CD4-positive, alpha-beta T cell (primary cell): ENCODE results near the gene CERK. TPM values are rescaled to one million over a fixed set of nuclear protein-coding genes. Genes with fewer than 3 reads are reported as not detected.
A peak's percentile ranks its signal among the peaks of the same experiment; 100 is the strongest.

Experiments used
- ATAC-seq: fragments of 200-7000 bp; cut with Tn5 transposase; one replicate; pipeline ENCODE4 v1.10.0; 2022; ENCODE audit warnings: mild to moderate bottlenecking; ENCODE audit not compliant: poor library complexity
- CTCF ChIA-PET: fragments of 350-600 bp; sonication (Branson Sonifier 250); formaldehyde crosslinking; loops from one replicate; lab custom pipeline; 2021; ENCODE audit warnings: antibody characterized with exemption, inconsistent platforms; lab: Charles Lee
- POLR2A ChIA-PET: fragments of 350-600 bp; sonication (Branson Sonifier 250); formaldehyde crosslinking; loops from one replicate; lab custom pipeline; 2021; ENCODE audit warnings: antibody characterized with exemption, inconsistent platforms; lab: Charles Lee
- DNase-seq, 14 experiments: peaks; one replicate each; pipeline ENCODE4 v3.0.0-alpha.2; 2013 to 2020; ENCODE audit warnings: mixed read lengths in 2 of 14
- H3K27ac ChIP-seq, 2 donors: one replicate each; pipeline versions ENCODE4 v1.5.1 to v1.7.0; 2013; ENCODE audit warnings: low read length in 2 of 2, low read depth in 1 of 2, mild to moderate bottlenecking in 1 of 2
- H3K27me3 ChIP-seq, 2 experiments: 1 replicate in 1 of 2; 2 replicates in 1 of 2; pipeline versions ENCODE4 v1.6.1 to v1.7.0; 2013; ENCODE audit warnings: low read length in 2 of 2, control low read depth in 1 of 2, mild to moderate bottlenecking in 1 of 2, moderate library complexity in 1 of 2; ENCODE audit not compliant: insufficient read depth in 2 of 2, control insufficient read depth in 1 of 2
- H3K36me3 ChIP-seq: one replicate; pipeline ENCODE4 v1.6.1; 2013; ENCODE audit warnings: low read length, control low read depth; ENCODE audit not compliant: insufficient read depth
- H3K4me1 ChIP-seq: one replicate; pipeline ENCODE4 v1.6.1; 2013; ENCODE audit warnings: low read length, control low read depth; ENCODE audit not compliant: insufficient read depth
- H3K4me3 ChIP-seq: one replicate; pipeline ENCODE4 v1.5.1; 2013; ENCODE audit warnings: mild to moderate bottlenecking, low read length, moderate library complexity
- H3K9me3 ChIP-seq, 2 experiments: 1 replicate in 1 of 2; 2 replicates in 1 of 2; pipeline versions ENCODE4 v1.6.1 to v1.7.0; 2013; ENCODE audit warnings: low read length in 2 of 2, mild to moderate bottlenecking in 2 of 2, control low read depth in 1 of 2, moderate library complexity in 1 of 2; ENCODE audit not compliant: control insufficient read depth in 1 of 2, insufficient read depth in 1 of 2
- H3K27ac Mint-ChIP-seq: one replicate; pipeline ENCODE4 v1.8.0; 2020; ENCODE audit warnings: mixed read lengths
- H3K27me3 Mint-ChIP-seq: one replicate; pipeline ENCODE4 v1.8.0; 2021; ENCODE audit warnings: mixed read lengths
- H3K36me3 Mint-ChIP-seq: one replicate; pipeline ENCODE4 v1.8.0; 2021; ENCODE audit warnings: low read depth, mixed read lengths
- H3K4me1 Mint-ChIP-seq: one replicate; pipeline ENCODE4 v1.8.0; 2021; ENCODE audit warnings: low read depth, mixed read lengths
- H3K4me3 Mint-ChIP-seq: one replicate; pipeline ENCODE4 v1.8.0; 2020; ENCODE audit warnings: mild to moderate bottlenecking, mixed read lengths
- H3K9me3 Mint-ChIP-seq: one replicate; pipeline ENCODE4 v1.8.0; 2020; ENCODE audit warnings: mixed read lengths
- CTCF ChIP-seq: fragments of 200-600 bp; IDR thresholded peaks from one replicate; pipeline ENCODE4 v1.8.0; 2022; ENCODE audit warnings: antibody characterized with exemption, mild to moderate bottlenecking
- intact Hi-C, 2 experiments: fragments of 100-400 bp; cut with DNase I in 1 of 2; cut with micrococcal nuclease in 1 of 2; formaldehyde crosslinking; loops; one replicate each; pipeline versions ENCODE4 v1.15.1 to v1.9.0; 2023 to 2025; cut with DNase I, micrococcal nuclease
- total RNA-seq, 174 experiments: library from RNA in 2 of 174; stranded (reverse) in 2 of 174; gene quantifications; one replicate each; pipeline ENCODE4 v1.2.3 and lab custom pipeline; 2021 to 2026

CERK gene
- total RNA-seq, 2 experiments from 2014 or later = 84.6 to 88.5 TPM

- H3K4me1 ChIP-seq = peaks cover 35% of the 10 kb centered on the region
- no peak overlapping the region for H3K4me3 Mint-ChIP-seq
- H3K27me3 Mint-ChIP-seq = no peaks in the 10 kb centered on the region
- no peaks in the 10 kb centered on the region for H3K9me3 ChIP-seq
- H3K27ac Mint-ChIP-seq = peak overlapping the region; percentile 49
- H3K4me1 Mint-ChIP-seq = peaks cover 16% of the 10 kb centered on the region
- ATAC-seq = no peak
- H3K36me3 Mint-ChIP-seq = peaks cover 7% of the 10 kb centered on the region
- H3K36me3 ChIP-seq = peaks cover 7% of the 10 kb centered on the region
- no peaks in the 10 kb centered on the region for H3K27me3 ChIP-seq
- H3K27ac ChIP-seq = no peak overlapping the region
- TF ChIP-seq CTCF = no peak
- no peak overlapping the region for H3K4me3 ChIP-seq
- H3K9me3 Mint-ChIP-seq = no peaks in the 10 kb centered on the region
- no peak for DNase-seq
- POLR2A ChIA-PET = no interaction called here
- CTCF ChIA-PET = no interaction called here
- intact Hi-C loops = loop anchor here in 1 of 2 experiments (5.0 kb wide), 1 partner anchor 67 kb away; no protein-coding TSS in a partner anchor
Measured at GRCh38 chr22:46678785-46679700, 59.0 kb downstream of the CERK start.

DNA sequence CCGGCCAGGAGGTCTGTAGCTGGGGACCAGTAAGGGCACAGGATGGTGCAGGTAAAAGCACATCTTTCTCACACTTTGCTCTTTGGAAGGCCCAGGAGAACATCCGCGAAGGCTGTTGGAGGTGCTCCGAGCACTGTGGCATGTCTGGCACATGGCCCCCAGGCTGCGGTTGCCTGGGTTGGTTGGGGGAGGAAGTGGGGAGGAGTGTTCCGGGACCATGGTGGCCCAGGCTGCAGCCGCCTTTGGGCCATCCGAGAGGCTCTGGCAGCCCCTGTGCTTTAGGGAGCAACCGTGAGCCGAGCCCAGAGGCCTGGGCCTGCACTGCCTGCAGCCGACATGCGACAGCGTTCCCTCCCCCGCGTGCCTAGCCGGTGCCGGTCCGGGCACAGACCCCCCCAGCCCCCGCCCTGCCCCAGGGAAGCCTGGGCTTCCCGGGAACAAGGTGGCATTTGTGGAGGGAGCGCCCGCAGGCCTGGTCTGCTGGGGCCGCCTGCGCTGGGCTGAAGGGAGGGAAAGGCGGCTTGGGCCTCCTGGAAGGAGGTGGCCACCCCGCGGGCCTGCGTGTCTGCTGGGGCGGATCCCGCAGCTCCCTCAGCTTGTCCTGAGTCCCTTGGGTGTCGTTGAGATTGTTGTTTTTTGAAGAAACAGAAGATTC lies 59.9 kb downstream of the CERK start:
- peaks cover 7% of the 10 kb centered on the region for H3K36me3 ChIP-seq
- Mint-ChIP-seq H3K9me3 (no peaks in the 10 kb centered on the region), H3K4me1 (peaks cover 16% of the 10 kb centered on the region), H3K27me3 (no peaks in the 10 kb centered on the region), H3K4me3 (no peak overlapping the region), H3K27ac (peak overlapping the region; percentile 98), H3K36me3 (peaks cover 6% of the 10 kb centered on the region)
- CTCF ChIA-PET = no interaction called here
- no peak overlapping the region for H3K4me3 ChIP-seq
- no peak for TF ChIP-seq CTCF
- intact Hi-C loops = loop anchor here in 1 of 2 experiments (5.0 kb wide), 1 partner anchor 66 kb away; no protein-coding TSS in a partner anchor
- DNase-seq (peak in 2 of 14 experiments; percentile 17 to 18), ATAC-seq (no peak)
- H3K27ac ChIP-seq = no peak overlapping the region
- H3K27me3 ChIP-seq = no peaks in the 10 kb centered on the region
- no peaks in the 10 kb centered on the region for H3K9me3 ChIP-seq
- H3K4me1 ChIP-seq = peaks cover 44% of the 10 kb centered on the region
- POLR2A ChIA-PET = no interaction called here

DNA sequence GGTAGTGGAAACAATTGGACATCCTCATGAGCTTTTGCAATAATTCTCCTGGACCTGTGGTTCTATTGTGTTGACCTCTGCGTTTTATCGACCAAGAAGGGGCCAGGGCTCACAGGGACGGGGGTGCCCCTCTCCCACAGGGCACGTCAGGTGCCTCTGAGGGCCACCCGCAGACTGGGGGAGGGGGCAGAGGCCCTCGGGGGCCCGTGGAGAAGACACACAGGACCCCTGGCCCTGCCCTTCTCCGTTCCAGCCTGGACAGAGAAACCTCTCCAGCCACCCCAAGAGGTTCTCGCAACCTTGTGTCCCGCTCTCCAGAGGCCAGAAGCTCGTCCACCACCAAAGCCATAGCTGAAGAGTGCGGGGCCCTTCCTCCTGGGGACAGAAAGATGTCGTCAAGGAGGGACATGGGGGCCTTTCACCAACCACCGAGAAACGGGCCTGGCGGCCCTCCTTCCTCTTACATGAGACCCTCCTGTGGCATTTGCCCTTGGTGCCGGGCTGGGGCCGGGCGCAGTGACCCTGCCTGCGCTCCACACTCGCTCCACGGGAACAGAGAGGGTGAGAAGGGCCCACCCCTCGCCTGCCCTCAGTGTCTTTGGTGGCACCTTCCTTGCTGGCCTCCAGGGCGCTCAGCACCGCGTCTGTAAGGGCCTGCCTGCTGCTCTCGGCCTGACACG lies 60.6 kb downstream of the CERK start:
- POLR2A ChIA-PET = no interaction called here
- CTCF ChIA-PET = no interaction called here
- H3K9me3 ChIP-seq = no peaks in the 10 kb centered on the region
- intact Hi-C loops = loop anchor here in 1 of 2 experiments (5.0 kb wide), 1 partner anchor 65 kb away; no protein-coding TSS in a partner anchor
- Mint-ChIP-seq H3K4me1 (peaks cover 21% of the 10 kb centered on the region), H3K27ac (peak overlapping the region; percentile 98), H3K4me3 (no peak overlapping the region), H3K36me3 (peaks cover 6% of the 10 kb centered on the region), H3K9me3 (no peaks in the 10 kb centered on the region), H3K27me3 (no peaks in the 10 kb centered on the region)
- H3K4me3 ChIP-seq = no peak overlapping the region
- ATAC-seq (no peak), DNase-seq (no peak)
- no peak for TF ChIP-seq CTCF
- peaks cover 7% of the 10 kb centered on the region for H3K36me3 ChIP-seq
- H3K27ac ChIP-seq = no peak overlapping the region
- H3K4me1 ChIP-seq = peaks cover 51% of the 10 kb centered on the region
- no peaks in the 10 kb centered on the region for H3K27me3 ChIP-seq
